HepG2 (cell line): ENCODE measurements around the gene RBP2. TPM values are rescaled to one million over a fixed set of nuclear protein-coding genes. Genes with fewer than 3 reads are reported as not detected.

Experiments used
- ATAC-seq: fragments of 200-7000 bp; cut with Tn5 transposase; 3 replicates; pipeline ENCODE4 v1.9.1; 2020; ENCODE audit warnings: mild to moderate bottlenecking, moderate library complexity
- BruUV-seq: library from RNA; stranded (reverse); fragments of 400-500 nt; replicated peaks from 2 replicates; lab custom pipeline; 2021; lab: Mats Ljungman, UMichigan
- CTCF ChIA-PET: fragments of 300-600 bp; formaldehyde crosslinking; extraction: SDS; loops from one replicate; lab custom pipeline; 2021; ENCODE audit warnings: low total read pairs, inconsistent platforms, low intra/inter-chr PET ratio; lab: Yijun Ruan, JAX
- POLR2A ChIA-PET: fragments of 350-600 bp; sonication (Branson Sonifier 250); formaldehyde crosslinking; loops from one replicate; lab custom pipeline; 2020; ENCODE audit warnings: antibody characterized with exemption, inconsistent platforms; lab: Yijun Ruan, JAX
- DNase-seq: peaks from one replicate; pipeline ENCODE4 v3.0.0-alpha.2; 2015; ENCODE audit warnings: low spot score
- FAIRE-seq: peaks from 3 replicates; lab custom pipeline; 2011; peaks lifted over from hg19 to GRCh38; lab: Jason Lieb, UNC
- H2AFZ ChIP-seq: one replicate; pipeline ENCODE4 v1.6.1; 2011; ENCODE audit warnings: low read length, inconsistent platforms
- H3K27ac ChIP-seq: fragments of 300-600 bp; 3 replicates; pipeline ENCODE4 v1.8.0; 2011; ENCODE audit warnings: mixed run types, mild to moderate bottlenecking, mixed read lengths, low read length, inconsistent platforms; ENCODE audit not compliant: insufficient read depth; ENCODE audit errors: extremely low read length
- H3K27me3 ChIP-seq, 2 experiments: fragments of 200-600 bp in 1 of 2; 2 replicates in 1 of 2; 3 replicates in 1 of 2; pipeline versions ENCODE4 v1.6.0 to v1.8.0; 2011; ENCODE audit warnings: low read length in 2 of 2, mild to moderate bottlenecking in 2 of 2, moderate library complexity in 2 of 2, inconsistent platforms in 1 of 2; ENCODE audit not compliant: insufficient read depth in 2 of 2, control insufficient read depth in 1 of 2
- H3K36me3 ChIP-seq, 2 experiments: fragments of 200-600 bp in 1 of 2; replicated peaks in 1 of 2; 2 replicates in 1 of 2; 3 replicates in 1 of 2; pipeline versions ENCODE4 v1.5.1 to v1.8.0; 2011; ENCODE audit warnings: low read length in 2 of 2, inconsistent platforms in 1 of 2; ENCODE audit not compliant: insufficient read depth in 2 of 2, control insufficient read depth in 1 of 2
- H3K4me1 ChIP-seq: 2 replicates; pipeline ENCODE4 v1.5.1; 2012; ENCODE audit warnings: low read length, inconsistent platforms; ENCODE audit not compliant: insufficient read depth
- H3K4me2 ChIP-seq: 2 replicates; pipeline ENCODE4 v1.6.0; 2011; ENCODE audit warnings: low read depth, low read length, inconsistent platforms
- H3K4me3 ChIP-seq, 3 experiments: fragments of 200-600 bp in 1 of 3; sonication (generic), shearing (Covaris generic) in 1 of 3; replicated peaks in 1 of 3; 2 replicates each; pipeline ENCODE4 v1.5.1; 2011 to 2016; ENCODE audit warnings: low read length in 3 of 3, inconsistent platforms in 2 of 3, low read depth in 2 of 3, mild to moderate bottlenecking in 2 of 3, control low read depth in 1 of 3, mixed read lengths in 1 of 3; ENCODE audit not compliant: insufficient read depth in 1 of 3
- H3K79me2 ChIP-seq: one replicate; pipeline ENCODE4 v1.6.1; 2011; ENCODE audit warnings: low read length, inconsistent platforms; ENCODE audit not compliant: insufficient read depth
- H3K9ac ChIP-seq: 2 replicates; pipeline ENCODE4 v1.6.0; 2011; ENCODE audit warnings: mild to moderate bottlenecking, low read depth, low read length, inconsistent platforms; ENCODE audit not compliant: insufficient read depth
- H3K9me3 ChIP-seq: 2 replicates; pipeline ENCODE4 v1.5.1; 2012; ENCODE audit warnings: mild to moderate bottlenecking, low read length
- H4K20me1 ChIP-seq: 2 replicates; pipeline ENCODE4 v1.6.0; 2011; ENCODE audit warnings: inconsistent platforms, mild to moderate bottlenecking, low read length, moderate library complexity; ENCODE audit not compliant: insufficient read depth
- ATF7 ChIP-seq, 2 experiments: fragments of 450-650 bp in 1 of 2; sonication (generic) in 1 of 2; formaldehyde crosslinking in 1 of 2; IDR thresholded peaks; 2 replicates each; pipeline versions ENCODE4 v1.4.0 to v1.6.1; 2016 to 2020; ENCODE audit warnings: antibody characterized with exemption in 1 of 2, mild to moderate bottlenecking in 1 of 2, missing genetic modification reagents in 1 of 2
- BCL6 ChIP-seq: IDR thresholded peaks from 2 replicates; pipeline ENCODE4 v1.6.1; 2016; ENCODE audit warnings: missing genetic modification reagents, missing compliant biosample characterization
- HMG20A ChIP-seq: IDR thresholded peaks from 2 replicates; pipeline ENCODE4 v1.6.1; 2016; ENCODE audit warnings: borderline replicate concordance
- LCORL ChIP-seq, 2 experiments: fragments of 450-650 bp in 1 of 2; sonication (generic) in 1 of 2; formaldehyde crosslinking in 1 of 2; IDR thresholded peaks; 2 replicates each; pipeline versions ENCODE4 v1.5.0 to v1.6.1; 2017 to 2020; ENCODE audit warnings: antibody characterized with exemption in 1 of 2, missing genetic modification reagents in 1 of 2
- MXD4 ChIP-seq: IDR thresholded peaks from 2 replicates; pipeline ENCODE4 v1.6.1; 2016; ENCODE audit warnings: mild to moderate bottlenecking, missing biosample characterization, missing genetic modification reagents
- NFE2L1 ChIP-seq: sonication (generic); formaldehyde crosslinking; IDR thresholded peaks from 2 replicates; pipeline ENCODE4 v1.4.0; 2020; ENCODE audit warnings: missing genetic modification reagents, mild to moderate bottlenecking, borderline replicate concordance
- NFIC ChIP-seq: IDR thresholded peaks from 2 replicates; pipeline ENCODE4 v1.6.1; 2012; ENCODE audit warnings: mild to moderate bottlenecking, low read length, inconsistent platforms
- POLR2A ChIP-seq, 2 experiments: IDR thresholded peaks; 2 replicates each; pipeline ENCODE4 v1.6.1; 2011; ENCODE audit warnings: low read depth in 2 of 2, low read length in 2 of 2, mild to moderate bottlenecking in 1 of 2, moderate library complexity in 1 of 2; ENCODE audit not compliant: insufficient read depth in 1 of 2
- TCF7L2 ChIP-seq: IDR thresholded peaks from 2 replicates; pipeline ENCODE4 v1.6.1; 2011; ENCODE audit warnings: mild to moderate bottlenecking, low read depth, low read length, moderate library complexity
- ZKSCAN8 ChIP-seq: IDR thresholded peaks from 2 replicates; pipeline ENCODE4 v1.6.1; 2016; ENCODE audit warnings: borderline replicate concordance, missing genetic modification reagents, missing compliant biosample characterization
- ZNF263 ChIP-seq: sonication (generic); formaldehyde crosslinking; IDR thresholded peaks from 2 replicates; pipeline ENCODE4 v1.4.0; 2020; ENCODE audit warnings: missing genetic modification reagents
- ZNF577 ChIP-seq: sonication (generic); formaldehyde crosslinking; IDR thresholded peaks from 2 replicates; pipeline ENCODE4 v1.4.0; 2020; ENCODE audit warnings: mild to moderate bottlenecking, low read depth, missing genetic modification reagents, borderline replicate concordance
- ZNF703 ChIP-seq: sonication (generic); formaldehyde crosslinking; IDR thresholded peaks from 2 replicates; pipeline ENCODE4 v1.5.1; 2020; ENCODE audit warnings: missing genetic modification reagents, mild to moderate bottlenecking, moderate library complexity, borderline replicate concordance
- WGBS: methylation state at CpG from one replicate; pipeline ENCODE4 v1.1.6; 2017; ENCODE audit warnings: low lambda C conversion rate; 5-methylcytosine and 5-hydroxymethylcytosine counted together
- in situ Hi-C: cut with HindIII; loops from 2 replicates; pipeline ENCODE4 v1.10.0; 2017; ENCODE audit warnings: low pct_unique_long_range_greater_than_20kb; ENCODE audit not compliant: extremely low pct_ligation_motif_present
- intact Hi-C: fragments of 100-400 bp; cut with micrococcal nuclease; formaldehyde crosslinking; loops from one replicate; pipeline ENCODE4 v1.10.0; 2022; ENCODE audit not compliant: unreplicated experiment
- polyA plus RNA-seq, 8 experiments: library from polyadenylated mRNA; depleted of rRNA in 3 of 8; stranded (reverse) in 7 of 8; unstranded in 1 of 8; fragments of >200 nt; fragmentation: Illumina TruSeq in 4 of 8; extraction: Trizol in 4 of 8; gene quantifications; 2 replicates each; pipeline versions ENCODE4 v1.2.1 to v1.2.3, GENCODE V29; 2011 to 2016; ENCODE audit warnings: low read depth in 4 of 8, missing spikeins in 1 of 8, mixed read lengths in 1 of 8; ENCODE audit not compliant: insufficient read depth in 1 of 8
- total RNA-seq, 5 experiments: library from RNA; depleted of rRNA; stranded (reverse); fragments of >200 nt; fragmentation: Illumina TruSeq; extraction: Trizol; gene quantifications; 2 replicates each; pipeline ENCODE4 v1.2.3, GENCODE V29; 2016; ENCODE audit warnings: low read depth in 1 of 5
- TF ChIP-seq, protein P1 (sequence below): sonication (generic); formaldehyde crosslinking; IDR thresholded peaks from 2 replicates; pipeline ENCODE4 v1.4.0; 2020; ENCODE audit warnings: missing genetic modification reagents; ENCODE audit errors: not compliant biosample characterization
- TF ChIP-seq, protein P2 (sequence below): sonication (generic); formaldehyde crosslinking; IDR thresholded peaks from 2 replicates; pipeline ENCODE4 v1.8.1; 2023; ENCODE audit warnings: mild to moderate bottlenecking, inconsistent platforms, moderate library complexity, missing genetic modification reagents, borderline replicate concordance
- TF ChIP-seq, protein P3 (sequence below): sonication (generic); formaldehyde crosslinking; IDR thresholded peaks from 2 replicates; pipeline ENCODE4 v1.9.0; 2021; ENCODE audit warnings: missing genetic modification reagents, borderline replicate concordance
- TF ChIP-seq, protein P4 (sequence below): sonication (generic); formaldehyde crosslinking; IDR thresholded peaks from 2 replicates; pipeline ENCODE4 v1.5.1; 2020; ENCODE audit warnings: missing genetic modification reagents, mild to moderate bottlenecking, borderline replicate concordance

The RBP2 gene
- total and polyA plus RNA-seq, 2 of the 13 experiments (the other 11 are each of a cell fraction or from before 2014, with no cell fraction given) = 0.17 to 2.5 TPM

DNA sequence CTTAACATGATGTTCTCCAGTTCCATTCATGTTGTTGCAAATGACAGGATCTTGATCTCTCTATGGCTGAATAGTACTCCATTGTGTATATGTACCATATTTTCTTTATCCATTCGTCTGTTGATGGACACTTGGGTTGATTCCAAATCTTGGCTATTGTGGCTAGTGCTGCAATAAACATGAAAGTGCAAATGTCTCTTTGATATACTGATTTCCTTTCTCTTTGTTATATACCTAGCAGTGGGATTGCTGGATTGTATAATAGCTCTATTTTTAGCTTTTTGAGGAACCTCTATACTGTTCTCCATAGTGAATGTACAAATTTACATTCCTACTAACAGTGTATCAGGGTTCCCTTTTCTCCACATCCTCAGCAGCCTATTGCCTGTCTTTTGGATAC lies 5.9 kb upstream of the RBP2 start:
- Histone ChIP-seq H3K9me3 (no peaks in the 10 kb centered on the region), H3K36me3 (no peaks in the 10 kb centered on the region), H3K27me3 (no peaks in the 10 kb centered on the region), H3K27ac (no peak overlapping the region), H2AFZ (no peak overlapping the region), H3K4me2 (no peak overlapping the region), H3K4me1 (peaks cover 9% of the 10 kb centered on the region), H3K9ac (no peak overlapping the region), H3K4me3 (no peak overlapping the region), H4K20me1 (no peaks in the 10 kb centered on the region), H3K79me2 (no peaks in the 10 kb centered on the region)
- FAIRE-seq (no peak), DNase-seq (no peak), ATAC-seq (no peak)
- no TSS peak for BruUV-seq
- ChIA-PET POLR2A (no interaction called here), CTCF (no interaction called here)
- in situ Hi-C loops = no loop called here
- intact Hi-C loops = no loop called here
- 0% methylated on average over 1 of the region's 1 CpG for WGBS
- TF ChIP-seq, protein P1, sequence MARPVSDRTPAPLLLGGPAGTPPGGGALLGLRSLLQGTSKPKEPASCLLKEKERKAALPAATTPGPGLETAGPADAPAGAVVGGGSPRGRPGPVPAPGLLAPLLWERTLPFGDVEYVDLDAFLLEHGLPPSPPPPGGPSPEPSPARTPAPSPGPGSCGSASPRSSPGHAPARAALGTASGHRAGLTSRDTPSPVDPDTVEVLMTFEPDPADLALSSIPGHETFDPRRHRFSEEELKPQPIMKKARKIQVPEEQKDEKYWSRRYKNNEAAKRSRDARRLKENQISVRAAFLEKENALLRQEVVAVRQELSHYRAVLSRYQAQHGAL (CRISPR knock-in tag) = no peak
- TF ChIP-seq NFE2L1 (CRISPR knock-in tag) = no peak
- TF ChIP-seq, protein P2, sequence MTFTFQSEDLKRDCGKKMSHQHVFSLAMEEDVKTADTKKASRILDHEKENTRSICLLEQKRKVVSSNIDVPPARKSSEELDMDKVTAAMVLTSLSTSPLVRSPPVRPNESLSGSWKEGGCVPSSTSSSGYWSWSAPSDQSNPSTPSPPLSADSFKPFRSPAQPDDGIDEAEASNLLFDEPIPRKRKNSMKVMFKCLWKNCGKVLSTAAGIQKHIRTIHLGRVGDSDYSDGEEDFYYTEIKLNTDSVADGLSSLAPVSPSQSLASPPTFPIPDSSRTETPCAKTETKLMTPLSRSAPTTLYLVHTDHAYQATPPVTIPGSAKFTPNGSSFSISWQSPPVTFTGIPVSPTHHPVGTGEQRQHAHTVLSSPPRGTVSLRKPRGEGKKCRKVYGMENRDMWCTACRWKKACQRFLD (CRISPR knock-in tag) = no peak
- TF ChIP-seq ATF7 (IDR thresholded peaks at IDR 0.05) = no peak
- TF ChIP-seq ATF7 (CRISPR knock-in tag; IDR thresholded peaks at IDR 0.05) = no peak
- no peak for TF ChIP-seq LCORL (IDR thresholded peaks at IDR 0.05)
- TF ChIP-seq LCORL (CRISPR knock-in tag; IDR thresholded peaks at IDR 0.05) = no peak
- TF ChIP-seq, protein P3, sequence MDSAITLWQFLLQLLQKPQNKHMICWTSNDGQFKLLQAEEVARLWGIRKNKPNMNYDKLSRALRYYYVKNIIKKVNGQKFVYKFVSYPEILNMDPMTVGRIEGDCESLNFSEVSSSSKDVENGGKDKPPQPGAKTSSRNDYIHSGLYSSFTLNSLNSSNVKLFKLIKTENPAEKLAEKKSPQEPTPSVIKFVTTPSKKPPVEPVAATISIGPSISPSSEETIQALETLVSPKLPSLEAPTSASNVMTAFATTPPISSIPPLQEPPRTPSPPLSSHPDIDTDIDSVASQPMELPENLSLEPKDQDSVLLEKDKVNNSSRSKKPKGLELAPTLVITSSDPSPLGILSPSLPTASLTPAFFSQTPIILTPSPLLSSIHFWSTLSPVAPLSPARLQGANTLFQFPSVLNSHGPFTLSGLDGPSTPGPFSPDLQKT (CRISPR knock-in tag) = no peak
- TF ChIP-seq HMG20A = no peak
- TF ChIP-seq ZKSCAN8 (CRISPR knock-in tag) = no peak
- no peak for TF ChIP-seq ZNF577 (CRISPR knock-in tag)
- TF ChIP-seq MXD4 = no peak
- TF ChIP-seq POLR2A (IDR thresholded peaks at IDR 0.05; ENCODE audit: insufficient read depth in 1 of 2, low read depth in 2 of 2, low read length in 2 of 2) = no peak
- TF ChIP-seq ZNF263 (CRISPR knock-in tag) = no peak
- no peak for TF ChIP-seq NFIC
- TF ChIP-seq TCF7L2 = no peak
- TF ChIP-seq ZNF703 = no peak
- TF ChIP-seq, protein P4, sequence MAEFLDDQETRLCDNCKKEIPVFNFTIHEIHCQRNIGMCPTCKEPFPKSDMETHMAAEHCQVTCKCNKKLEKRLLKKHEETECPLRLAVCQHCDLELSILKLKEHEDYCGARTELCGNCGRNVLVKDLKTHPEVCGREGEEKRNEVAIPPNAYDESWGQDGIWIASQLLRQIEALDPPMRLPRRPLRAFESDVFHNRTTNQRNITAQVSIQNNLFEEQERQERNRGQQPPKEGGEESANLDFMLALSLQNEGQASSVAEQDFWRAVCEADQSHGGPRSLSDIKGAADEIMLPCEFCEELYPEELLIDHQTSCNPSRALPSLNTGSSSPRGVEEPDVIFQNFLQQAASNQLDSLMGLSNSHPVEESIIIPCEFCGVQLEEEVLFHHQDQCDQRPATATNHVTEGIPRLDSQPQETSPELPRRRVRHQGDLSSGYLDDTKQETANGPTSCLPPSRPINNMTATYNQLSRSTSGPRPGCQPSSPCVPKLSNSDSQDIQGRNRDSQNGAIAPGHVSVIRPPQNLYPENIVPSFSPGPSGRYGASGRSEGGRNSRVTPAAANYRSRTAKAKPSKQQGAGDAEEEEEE (CRISPR knock-in tag) = no peak
- TF ChIP-seq BCL6 = no peak
